HepG2 (cell line): ENCODE results near the gene CERS1.

Experiments
- KLF6 ChIP-seq: IDR thresholded peaks from 2 replicates; pipeline ENCODE4 v1.8.0; 2016; ENCODE audit warnings: missing biosample characterization, missing genetic modification reagents
- SIN3A ChIP-seq: IDR thresholded peaks from 2 replicates; pipeline ENCODE4 v1.6.1; 2011; ENCODE audit warnings: low read depth, mild to moderate bottlenecking, control low read depth, low read length, borderline replicate concordance

DNA sequence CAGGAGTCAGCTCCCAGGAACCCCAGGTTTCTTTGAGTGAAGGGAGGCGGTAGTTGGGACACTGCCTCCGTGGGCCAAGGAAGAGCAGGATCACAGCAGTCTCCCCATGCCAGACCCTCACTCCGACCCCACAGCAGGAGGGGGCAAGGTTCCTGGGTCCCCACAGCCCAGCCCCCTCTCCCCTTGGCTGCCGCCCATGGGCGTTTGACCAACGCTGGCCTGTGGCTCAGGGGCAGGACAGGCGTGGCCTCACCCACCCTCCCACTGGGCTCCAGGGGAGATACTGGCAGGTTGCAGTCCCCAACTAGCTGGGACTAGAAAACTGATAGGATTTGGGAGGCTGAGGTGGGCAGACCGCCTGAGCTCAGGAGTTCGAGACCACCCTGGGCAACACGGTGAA, 14.1 kb upstream of the CERS1 start:
- TF ChIP-seq KLF6 (CRISPR knock-in tag) (no peak), SIN3A (no peak)
